ENCODE measurements around the gene QPRT.
A peak's percentile ranks its signal among the peaks of the same experiment; 100 is the strongest.
"Not testable (repeated sequence)": the region's sequence is repeated elsewhere in the genome, so short reads cannot be mapped to it uniquely, and the experiment has no call there.

QPRT gene

GRCh38 chr16:29730649-29731048, 51.7 kb downstream of the QPRT start:
- H3K4me1 ChIP-seq (ENCODE audit: control insufficient read depth in 2 of 2, insufficient read depth in 2 of 2, low read length in 2 of 2), result peaks cover 0 to 7% of the 10 kb centered on the region in 2 donors
- no peak overlapping the region for H3K4me3 ChIP-seq (ENCODE audit: low read length in 2 of 2)
- no peak overlapping the region for H3K9ac ChIP-seq (ENCODE audit: low read depth in 1 of 2, low read length in 2 of 2)
- no peak overlapping the region for H3K27ac ChIP-seq (ENCODE audit: low read depth in 2 of 2, low read length in 2 of 2)
- H3K27me3 ChIP-seq (ENCODE audit: control insufficient read depth in 2 of 2, insufficient read depth in 2 of 2, low read length in 2 of 2), result no peaks in the 10 kb centered on the region
- no peaks in the 10 kb centered on the region for H3K9me3 ChIP-seq (ENCODE audit: control insufficient read depth in 2 of 2, low read length in 2 of 2)
- H3K36me3 ChIP-seq (ENCODE audit: control insufficient read depth in 2 of 2, insufficient read depth in 2 of 2, low read length in 2 of 2), result no peaks in the 10 kb centered on the region

- not testable (repeated sequence) for H3K4me3 ChIP-seq (ENCODE audit: low read length in 2 of 2); H3K9me3 ChIP-seq (ENCODE audit: control insufficient read depth in 2 of 2, low read length in 2 of 2); H3K9ac ChIP-seq (ENCODE audit: low read depth in 1 of 2, low read length in 2 of 2); H3K27me3 ChIP-seq (ENCODE audit: control insufficient read depth in 2 of 2, insufficient read depth in 2 of 2, low read length in 2 of 2); H3K36me3 ChIP-seq (ENCODE audit: control insufficient read depth in 2 of 2, insufficient read depth in 2 of 2, low read length in 2 of 2)
- Histone ChIP-seq H3K27ac (ENCODE audit: low read depth in 2 of 2, low read length in 2 of 2) (peak overlapping the region in 1 of 2 donors; percentile 23), H3K4me1 (ENCODE audit: control insufficient read depth in 2 of 2, insufficient read depth in 2 of 2, low read length in 2 of 2) (peaks cover 5 to 19% of the 10 kb centered on the region in 2 donors)
Measured at GRCh38 chr16:29731768-29732601, 53.0 kb downstream of the QPRT start.

DNA sequence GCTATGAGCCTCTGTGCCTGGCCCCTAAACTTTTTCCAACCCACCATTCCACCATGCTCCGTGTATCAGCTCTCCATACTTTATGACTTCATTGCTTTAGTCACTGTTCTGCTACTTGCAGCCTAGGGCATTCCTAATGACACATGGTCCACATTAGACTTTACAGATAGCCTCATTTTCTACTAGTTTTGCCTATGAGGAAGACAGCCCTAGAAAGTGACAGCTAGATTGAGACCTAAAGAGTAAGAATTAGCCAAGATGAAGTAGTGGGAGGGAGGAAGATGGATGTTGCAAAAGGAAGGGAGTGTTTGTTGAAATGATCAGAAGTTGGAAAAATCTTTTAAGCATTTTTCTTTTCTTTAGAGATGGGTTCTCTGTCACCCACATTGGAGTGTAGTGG, 55.8 kb downstream of the QPRT start:
- peaks cover 20 to 37% of the 10 kb centered on the region in 2 donors for H3K4me1 ChIP-seq (ENCODE audit: control insufficient read depth in 2 of 2, insufficient read depth in 2 of 2, low read length in 2 of 2)
- H3K27ac ChIP-seq (ENCODE audit: low read depth in 2 of 2, low read length in 2 of 2), result no peak overlapping the region
- no peaks in the 10 kb centered on the region for H3K36me3 ChIP-seq (ENCODE audit: control insufficient read depth in 2 of 2, insufficient read depth in 2 of 2, low read length in 2 of 2)
- H3K4me3 ChIP-seq (ENCODE audit: low read length in 2 of 2), result peak overlapping the region in 1 of 2 donors; percentile 5
- H3K9ac ChIP-seq (ENCODE audit: low read depth in 1 of 2, low read length in 2 of 2), result no peak overlapping the region
- H3K27me3 ChIP-seq (ENCODE audit: control insufficient read depth in 2 of 2, insufficient read depth in 2 of 2, low read length in 2 of 2), result no peaks in the 10 kb centered on the region
- no peaks in the 10 kb centered on the region for H3K9me3 ChIP-seq (ENCODE audit: control insufficient read depth in 2 of 2, low read length in 2 of 2)

- peak overlapping the region in 1 of 2 donors; percentile 24 for H3K9ac ChIP-seq (ENCODE audit: low read depth in 1 of 2, low read length in 2 of 2)
- H3K4me1 ChIP-seq (ENCODE audit: control insufficient read depth in 2 of 2, insufficient read depth in 2 of 2, low read length in 2 of 2), result peaks cover 23 to 47% of the 10 kb centered on the region in 2 donors
- H3K27ac ChIP-seq (ENCODE audit: low read depth in 2 of 2, low read length in 2 of 2), result peak overlapping the region; percentile 71 to 75
- H3K36me3 ChIP-seq (ENCODE audit: control insufficient read depth in 2 of 2, insufficient read depth in 2 of 2, low read length in 2 of 2), result no peaks in the 10 kb centered on the region
- H3K27me3 ChIP-seq (ENCODE audit: control insufficient read depth in 2 of 2, insufficient read depth in 2 of 2, low read length in 2 of 2), result no peaks in the 10 kb centered on the region
- H3K4me3 ChIP-seq (ENCODE audit: low read length in 2 of 2), result peak overlapping the region; percentile 36 to 41
- no peaks in the 10 kb centered on the region for H3K9me3 ChIP-seq (ENCODE audit: control insufficient read depth in 2 of 2, low read length in 2 of 2)
Measured at GRCh38 chr16:29736112-29736511, 57.1 kb downstream of the QPRT start.

DNA sequence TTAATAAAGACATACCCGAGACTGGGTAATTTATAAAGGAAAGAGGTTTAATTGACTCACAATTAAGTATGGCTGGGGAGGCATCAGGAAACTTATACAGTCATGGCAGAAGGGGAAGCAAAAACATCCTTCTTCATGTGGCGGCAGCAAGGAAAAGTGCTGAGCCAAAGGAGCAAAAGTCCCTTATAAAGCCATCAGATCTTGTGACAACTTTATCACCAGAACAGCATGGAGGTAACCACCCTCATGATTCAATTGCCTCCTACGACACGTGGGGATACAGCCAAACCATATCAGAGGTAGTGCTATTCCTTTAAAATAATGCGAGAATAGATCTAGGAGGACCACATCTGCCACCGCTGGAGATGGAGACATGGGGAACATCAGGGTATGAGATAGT, 57.8 kb downstream of the QPRT start:
- peak overlapping the region; percentile 71 to 75 for H3K27ac ChIP-seq (ENCODE audit: low read depth in 2 of 2, low read length in 2 of 2)

GRCh38 chr16:29737713-29738112, 58.7 kb downstream of the QPRT start:
- H3K9me3 ChIP-seq (ENCODE audit: control insufficient read depth in 2 of 2, low read length in 2 of 2), result no peaks in the 10 kb centered on the region
- peaks cover 30 to 55% of the 10 kb centered on the region in 2 donors for H3K4me1 ChIP-seq (ENCODE audit: control insufficient read depth in 2 of 2, insufficient read depth in 2 of 2, low read length in 2 of 2)
- no peaks in the 10 kb centered on the region for H3K27me3 ChIP-seq (ENCODE audit: control insufficient read depth in 2 of 2, insufficient read depth in 2 of 2, low read length in 2 of 2)
- H3K27ac ChIP-seq (ENCODE audit: low read depth in 2 of 2, low read length in 2 of 2), result peak overlapping the region; percentile 23 to 39
- H3K9ac ChIP-seq (ENCODE audit: low read depth in 1 of 2, low read length in 2 of 2), result no peak overlapping the region
- peak overlapping the region in 1 of 2 donors; percentile 41 for H3K4me3 ChIP-seq (ENCODE audit: low read length in 2 of 2)
- no peaks in the 10 kb centered on the region for H3K36me3 ChIP-seq (ENCODE audit: control insufficient read depth in 2 of 2, insufficient read depth in 2 of 2, low read length in 2 of 2)

More for the DNA sequence above, 57.8 kb downstream of the QPRT start:
- Histone ChIP-seq H3K9ac (ENCODE audit: low read depth in 1 of 2, low read length in 2 of 2) (peak overlapping the region in 1 of 2 donors; percentile 24), H3K4me3 (ENCODE audit: low read length in 2 of 2) (peak overlapping the region; percentile 36 to 41), H3K27me3 (ENCODE audit: control insufficient read depth in 2 of 2, insufficient read depth in 2 of 2, low read length in 2 of 2) (no peaks in the 10 kb centered on the region), H3K4me1 (ENCODE audit: control insufficient read depth in 2 of 2, insufficient read depth in 2 of 2, low read length in 2 of 2) (peaks cover 30 to 53% of the 10 kb centered on the region in 2 donors), H3K9me3 (ENCODE audit: control insufficient read depth in 2 of 2, low read length in 2 of 2) (no peaks in the 10 kb centered on the region), H3K36me3 (ENCODE audit: control insufficient read depth in 2 of 2, insufficient read depth in 2 of 2, low read length in 2 of 2) (no peaks in the 10 kb centered on the region)

GRCh38 chr16:29738514-29738913, 59.5 kb downstream of the QPRT start:
- Histone ChIP-seq H3K4me3 (ENCODE audit: low read length in 2 of 2) (peak overlapping the region in 1 of 2 donors; percentile 4), H3K27ac (ENCODE audit: low read depth in 2 of 2, low read length in 2 of 2) (peak overlapping the region; percentile 67 to 74), H3K4me1 (ENCODE audit: control insufficient read depth in 2 of 2, insufficient read depth in 2 of 2, low read length in 2 of 2) (peaks cover 33 to 59% of the 10 kb centered on the region in 2 donors), H3K36me3 (ENCODE audit: control insufficient read depth in 2 of 2, insufficient read depth in 2 of 2, low read length in 2 of 2) (no peaks in the 10 kb centered on the region), H3K27me3 (ENCODE audit: control insufficient read depth in 2 of 2, insufficient read depth in 2 of 2, low read length in 2 of 2) (no peaks in the 10 kb centered on the region), H3K9me3 (ENCODE audit: control insufficient read depth in 2 of 2, low read length in 2 of 2) (no peaks in the 10 kb centered on the region), H3K9ac (ENCODE audit: low read depth in 1 of 2, low read length in 2 of 2) (peak overlapping the region in 1 of 2 donors; percentile 39)

DNA sequence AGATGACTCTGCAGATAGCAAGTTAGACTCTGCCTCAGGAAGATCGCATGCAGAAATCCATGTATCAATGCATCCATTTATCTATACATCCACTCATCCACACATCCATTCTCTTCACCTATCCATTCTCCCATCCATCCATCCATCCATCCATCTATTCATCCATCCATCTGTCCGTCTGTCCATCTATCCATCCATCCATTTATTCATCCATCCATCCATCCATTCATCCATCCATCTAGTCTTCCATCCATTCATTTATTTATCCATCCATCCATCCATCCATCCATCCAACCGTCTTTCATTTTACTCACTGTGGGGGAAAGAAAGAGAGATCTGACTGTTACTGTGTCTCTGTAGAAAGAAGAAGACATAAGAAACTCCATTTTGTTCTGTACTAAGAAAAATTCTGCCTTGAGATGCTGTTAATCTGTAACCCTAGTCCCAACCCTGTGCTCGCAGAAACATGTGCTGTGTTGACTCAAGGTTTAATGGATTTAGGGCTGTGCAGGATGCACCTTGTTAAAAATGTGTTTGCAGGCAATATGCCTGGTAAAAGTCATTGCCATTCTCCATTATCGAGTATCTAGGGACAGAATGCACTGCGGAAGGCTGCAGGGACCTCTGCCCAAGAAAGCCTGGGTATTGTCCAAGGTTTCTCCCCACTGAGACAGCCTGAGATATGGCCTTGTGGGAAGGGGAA, 61.1 kb downstream of the QPRT start:
- H3K4me3 ChIP-seq (ENCODE audit: low read length in 2 of 2), result peak overlapping the region; percentile 31 to 57
- H3K9ac ChIP-seq (ENCODE audit: low read depth in 1 of 2, low read length in 2 of 2); H3K36me3 ChIP-seq (ENCODE audit: control insufficient read depth in 2 of 2, insufficient read depth in 2 of 2, low read length in 2 of 2); H3K27me3 ChIP-seq (ENCODE audit: control insufficient read depth in 2 of 2, insufficient read depth in 2 of 2, low read length in 2 of 2); H3K9me3 ChIP-seq (ENCODE audit: control insufficient read depth in 2 of 2, low read length in 2 of 2): not testable (repeated sequence)
- peaks cover 46 to 65% of the 10 kb centered on the region in 2 donors for H3K4me1 ChIP-seq (ENCODE audit: control insufficient read depth in 2 of 2, insufficient read depth in 2 of 2, low read length in 2 of 2)
- H3K27ac ChIP-seq (ENCODE audit: low read depth in 2 of 2, low read length in 2 of 2), result peak overlapping the region; percentile 85 to 88

DNA sequence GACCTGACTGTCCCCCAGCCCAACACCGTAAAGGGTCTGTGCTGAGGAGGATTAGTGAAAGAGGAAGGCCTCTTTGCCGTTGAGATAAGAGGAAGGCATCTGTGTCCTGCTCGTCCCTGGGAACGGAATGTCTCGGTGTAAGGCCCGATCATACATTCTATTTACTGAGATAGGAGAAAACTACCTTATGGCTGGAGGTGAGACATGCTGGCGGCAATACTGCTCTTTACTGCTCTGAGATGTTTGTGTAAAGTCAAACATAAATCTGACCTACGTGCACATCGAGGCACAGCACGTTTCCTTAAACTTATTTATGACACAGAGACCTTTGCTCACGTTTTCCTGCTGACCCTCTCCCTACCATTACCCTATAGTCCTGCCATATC, 61.6 kb downstream of the QPRT start:
- H3K9ac ChIP-seq (ENCODE audit: low read depth in 1 of 2, low read length in 2 of 2), result peak overlapping the region in 1 of 2 donors; percentile 50
- peaks cover 46 to 69% of the 10 kb centered on the region in 2 donors for H3K4me1 ChIP-seq (ENCODE audit: control insufficient read depth in 2 of 2, insufficient read depth in 2 of 2, low read length in 2 of 2)
- peak overlapping the region; percentile 85 to 88 for H3K27ac ChIP-seq (ENCODE audit: low read depth in 2 of 2, low read length in 2 of 2)

DNA sequence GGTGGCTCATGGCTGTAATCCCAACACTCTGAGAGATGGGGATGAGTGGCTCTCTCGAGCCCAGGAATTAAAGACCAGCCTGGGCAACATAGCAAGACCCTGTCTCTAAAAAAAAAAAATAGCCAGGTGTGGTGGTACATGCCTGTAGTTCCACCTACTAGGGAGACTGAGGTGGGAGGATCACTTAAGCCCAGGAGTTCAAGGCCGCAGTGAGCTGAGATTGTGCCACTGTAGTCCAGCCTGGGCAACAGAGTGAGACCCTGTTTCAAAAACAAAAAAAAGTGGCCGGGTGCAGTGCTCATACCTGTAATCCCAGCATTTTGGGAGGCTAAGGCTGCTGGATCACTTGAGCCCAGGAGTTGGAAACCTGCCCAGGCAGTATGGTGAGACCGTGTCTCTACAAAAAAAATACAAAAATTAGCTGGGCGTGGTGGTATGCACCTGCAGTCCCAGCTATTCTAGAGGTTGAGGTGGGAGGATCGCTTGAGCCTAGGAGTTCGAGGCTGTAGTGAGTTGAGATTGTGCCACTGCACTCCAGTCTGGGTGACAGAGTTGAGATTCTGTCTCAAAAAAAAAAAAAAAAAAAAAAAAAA, 63.8 kb downstream of the QPRT start:
- H3K36me3 ChIP-seq (ENCODE audit: control insufficient read depth in 2 of 2, insufficient read depth in 2 of 2, low read length in 2 of 2), result no peaks in the 10 kb centered on the region
- peaks cover 41 to 69% of the 10 kb centered on the region in 2 donors for H3K4me1 ChIP-seq (ENCODE audit: control insufficient read depth in 2 of 2, insufficient read depth in 2 of 2, low read length in 2 of 2)
- H3K9ac ChIP-seq (ENCODE audit: low read depth in 1 of 2, low read length in 2 of 2), result no peak overlapping the region
- no peaks in the 10 kb centered on the region for H3K9me3 ChIP-seq (ENCODE audit: control insufficient read depth in 2 of 2, low read length in 2 of 2)
- H3K4me3 ChIP-seq (ENCODE audit: low read length in 2 of 2), result no peak overlapping the region
- H3K27ac ChIP-seq (ENCODE audit: low read depth in 2 of 2, low read length in 2 of 2), result peak overlapping the region; percentile 9 to 29
- H3K27me3 ChIP-seq (ENCODE audit: control insufficient read depth in 2 of 2, insufficient read depth in 2 of 2, low read length in 2 of 2), result no peaks in the 10 kb centered on the region

More for the DNA sequence above, 61.6 kb downstream of the QPRT start:
- not testable (repeated sequence) for H3K27me3 ChIP-seq (ENCODE audit: control insufficient read depth in 2 of 2, insufficient read depth in 2 of 2, low read length in 2 of 2); H3K9me3 ChIP-seq (ENCODE audit: control insufficient read depth in 2 of 2, low read length in 2 of 2); H3K36me3 ChIP-seq (ENCODE audit: control insufficient read depth in 2 of 2, insufficient read depth in 2 of 2, low read length in 2 of 2)
- H3K4me3 ChIP-seq (ENCODE audit: low read length in 2 of 2), result peak overlapping the region; percentile 31 to 57
